A673 (cell line): ENCODE data around the gene FLRT1. TPM values are rescaled to one million over a fixed set of nuclear protein-coding genes. Genes with fewer than 3 reads are reported as not detected.

ENCODE experiments used
- BruUV-seq: library from RNA; stranded (reverse); fragments of 400-500 nt; replicated peaks from 2 replicates; lab custom pipeline; 2021; lab: Mats Ljungman, UMichigan
- CTCF ChIA-PET: fragments of 300-600 bp; sonication (Branson Sonifier 250); formaldehyde crosslinking; loops from one replicate; lab custom pipeline; 2022; ENCODE audit warnings: antibody characterized with exemption; lab: Charles Lee
- POLR2A ChIA-PET: fragments of 300-600 bp; sonication (Branson Sonifier 250); formaldehyde crosslinking; loops from one replicate; lab custom pipeline; 2022; ENCODE audit warnings: antibody characterized with exemption; ENCODE audit not compliant: low non-redundant PET; lab: Charles Lee
- DNase-seq: peaks from one replicate; pipeline ENCODE4 v3.0.0-alpha.2; 2015; ENCODE audit warnings: low spot score
- H3K27ac ChIP-seq: fragments of 200-600 bp; sonication (generic); 2 replicates; pipeline ENCODE4 v1.5.1; 2016; ENCODE audit warnings: mixed run types, low read depth, mild to moderate bottlenecking, mixed read lengths, antibody characterized with exemption, low read length; ENCODE audit not compliant: poor library complexity, severe bottlenecking
- H3K27me3 ChIP-seq: fragments of 200-600 bp; sonication (generic); replicated peaks from 2 replicates; pipeline ENCODE4 v1.6.1; 2017; ENCODE audit warnings: mixed run types, low read depth, mild to moderate bottlenecking, mixed read lengths, antibody characterized with exemption, low read length; ENCODE audit not compliant: insufficient read depth, poor library complexity
- H3K36me3 ChIP-seq: fragments of 200-600 bp; sonication (generic); 2 replicates; pipeline ENCODE4 v1.6.1; 2016; ENCODE audit warnings: mixed run types, mild to moderate bottlenecking, mixed read lengths, antibody characterized with exemption, low read length; ENCODE audit not compliant: insufficient read depth, poor library complexity, severe bottlenecking
- H3K4me1 ChIP-seq: fragments of 200-600 bp; sonication (generic); 2 replicates; pipeline ENCODE4 v1.6.1; 2017; ENCODE audit warnings: mixed run types, mild to moderate bottlenecking, mixed read lengths, antibody characterized with exemption, low read length; ENCODE audit not compliant: insufficient read depth, poor library complexity, severe bottlenecking
- H3K4me3 ChIP-seq: fragments of 200-600 bp; sonication (generic); 2 replicates; pipeline ENCODE4 v1.5.1; 2016; ENCODE audit warnings: low read depth, mixed run types, mild to moderate bottlenecking, mixed read lengths, low read length; ENCODE audit not compliant: poor library complexity, severe bottlenecking
- H3K9me3 ChIP-seq: fragments of 200-600 bp; sonication (generic); 2 replicates; pipeline ENCODE4 v1.6.1; 2016; ENCODE audit warnings: mixed run types, low read depth, mild to moderate bottlenecking, mixed read lengths, antibody characterized with exemption, low read length; ENCODE audit not compliant: poor library complexity, severe bottlenecking
- EZH2 ChIP-seq: fragments of 200-600 bp; sonication (generic); IDR thresholded peaks from 2 replicates; pipeline ENCODE4 v1.6.1; 2017; ENCODE audit warnings: borderline replicate concordance, low read depth, mild to moderate bottlenecking, mixed read lengths, antibody characterized with exemption, low read length; ENCODE audit not compliant: poor library complexity, severe bottlenecking
- intact Hi-C: fragments of 100-400 bp; cut with micrococcal nuclease; formaldehyde crosslinking; loops from one replicate; pipeline ENCODE4 v1.10.0; 2022; ENCODE audit not compliant: unreplicated experiment
- total RNA-seq: library from RNA; stranded (reverse); gene quantifications from 2 replicates; pipeline ENCODE4 v1.2.3, GENCODE V29; 2021
- TF ChIP-seq, protein P1 (sequence below): fragments of 300-800, 200-600 bp; sonication (generic); conservative IDR thresholded peaks from 2 replicates; pipeline ENCODE4 v1.5.1; 2017; ENCODE audit warnings: low read depth, mild to moderate bottlenecking, antibody characterized with exemption, low read length, moderate library complexity, mixed read lengths

FLRT1 gene
- total RNA-seq, 1 experiment from 2014 or later, result 0.45 TPM

DNA sequence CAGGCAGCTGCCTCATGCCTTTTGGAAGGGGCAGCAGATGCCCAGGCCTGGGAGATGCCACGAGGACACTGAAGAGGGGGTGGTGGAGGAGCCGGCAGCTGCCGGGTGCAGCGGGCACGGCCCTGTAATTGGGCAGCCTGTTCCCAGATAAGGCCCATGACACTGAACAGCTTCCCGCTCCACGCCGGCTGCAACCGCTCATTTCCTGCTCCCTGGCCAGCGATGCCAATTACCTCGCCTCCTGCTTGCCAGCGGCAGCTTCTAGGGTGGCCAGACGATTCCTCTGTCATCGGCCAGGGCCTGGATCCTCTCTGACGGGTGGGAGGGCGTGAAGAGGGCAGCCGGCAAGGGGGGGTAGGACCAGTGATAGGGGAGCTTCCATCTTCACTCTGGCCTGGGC is 22.8 kb downstream of the FLRT1 start:
- no TSS peak for BruUV-seq
- intact Hi-C loops, result no loop called here
- H3K27me3 ChIP-seq, result no peaks in the 10 kb centered on the region

DNA sequence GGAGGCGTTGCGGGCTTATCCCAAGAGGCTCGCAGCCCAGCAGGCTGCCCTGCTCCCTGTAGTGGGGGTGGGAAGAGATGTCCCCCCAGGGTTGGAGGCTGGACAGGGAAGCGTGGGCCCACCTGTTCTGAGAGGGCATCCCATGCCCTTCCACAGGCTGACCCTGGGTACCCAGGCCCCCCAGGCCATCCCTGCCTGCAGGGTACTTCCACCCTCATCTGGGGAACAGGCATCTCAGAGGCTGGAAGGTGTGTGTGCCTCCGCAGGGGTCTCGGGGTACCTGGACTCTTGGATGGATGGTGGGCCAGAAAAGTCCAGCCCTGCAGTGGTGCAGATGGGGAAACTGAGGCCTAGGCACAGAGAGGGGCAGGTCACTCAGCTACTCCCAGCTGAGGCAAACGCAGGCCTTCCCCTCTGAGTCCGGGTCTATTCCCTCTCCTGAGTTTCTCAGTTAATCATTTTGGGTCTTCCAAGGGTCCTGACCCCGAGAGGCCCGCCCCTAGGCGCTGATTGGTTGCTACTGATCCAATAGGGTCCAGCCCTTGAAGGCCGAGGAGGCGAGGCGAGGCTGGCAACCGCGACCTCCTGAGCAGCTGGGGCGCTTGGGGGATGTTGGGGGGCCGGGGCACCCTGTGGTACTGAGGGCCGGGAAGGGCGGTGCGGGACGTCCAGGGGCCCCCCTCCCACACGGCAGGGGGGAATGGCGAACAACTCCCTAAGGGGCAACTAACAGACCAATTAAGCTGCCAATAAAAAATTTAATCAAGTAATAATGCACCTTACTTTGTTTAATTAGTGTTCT is 23.8 kb downstream of the FLRT1 start:
- Histone ChIP-seq H3K27ac (no peak overlapping the region), H3K9me3 (no peaks in the 10 kb centered on the region), H3K36me3 (no peaks in the 10 kb centered on the region), H3K27me3 (no peaks in the 10 kb centered on the region), H3K4me1 (peaks cover 32% of the 10 kb centered on the region), H3K4me3 (no peak overlapping the region)
- no peak for TF ChIP-seq EZH2
- TF ChIP-seq, protein P1, sequence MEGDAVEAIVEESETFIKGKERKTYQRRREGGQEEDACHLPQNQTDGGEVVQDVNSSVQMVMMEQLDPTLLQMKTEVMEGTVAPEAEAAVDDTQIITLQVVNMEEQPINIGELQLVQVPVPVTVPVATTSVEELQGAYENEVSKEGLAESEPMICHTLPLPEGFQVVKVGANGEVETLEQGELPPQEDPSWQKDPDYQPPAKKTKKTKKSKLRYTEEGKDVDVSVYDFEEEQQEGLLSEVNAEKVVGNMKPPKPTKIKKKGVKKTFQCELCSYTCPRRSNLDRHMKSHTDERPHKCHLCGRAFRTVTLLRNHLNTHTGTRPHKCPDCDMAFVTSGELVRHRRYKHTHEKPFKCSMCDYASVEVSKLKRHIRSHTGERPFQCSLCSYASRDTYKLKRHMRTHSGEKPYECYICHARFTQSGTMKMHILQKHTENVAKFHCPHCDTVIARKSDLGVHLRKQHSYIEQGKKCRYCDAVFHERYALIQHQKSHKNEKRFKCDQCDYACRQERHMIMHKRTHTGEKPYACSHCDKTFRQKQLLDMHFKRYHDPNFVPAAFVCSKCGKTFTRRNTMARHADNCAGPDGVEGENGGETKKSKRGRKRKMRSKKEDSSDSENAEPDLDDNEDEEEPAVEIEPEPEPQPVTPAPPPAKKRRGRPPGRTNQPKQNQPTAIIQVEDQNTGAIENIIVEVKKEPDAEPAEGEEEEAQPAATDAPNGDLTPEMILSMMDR, result no peak
- ChIA-PET POLR2A (no interaction called here), CTCF (no interaction called here)
- no TSS peak for BruUV-seq
- no peak for DNase-seq
- intact Hi-C loops, result no loop called here

More for the DNA sequence above, 22.8 kb downstream of the FLRT1 start:
- H3K4me3 ChIP-seq, result no peak overlapping the region
- no peaks in the 10 kb centered on the region for H3K36me3 ChIP-seq
- peaks cover 32% of the 10 kb centered on the region for H3K4me1 ChIP-seq
- TF ChIP-seq, protein P1, result no peak
- TF ChIP-seq EZH2, result no peak
- DNase-seq, result no peak
- CTCF ChIA-PET, result no interaction called here
- H3K9me3 ChIP-seq, result no peaks in the 10 kb centered on the region
- no peak overlapping the region for H3K27ac ChIP-seq
- POLR2A ChIA-PET, result no interaction called here

DNA sequence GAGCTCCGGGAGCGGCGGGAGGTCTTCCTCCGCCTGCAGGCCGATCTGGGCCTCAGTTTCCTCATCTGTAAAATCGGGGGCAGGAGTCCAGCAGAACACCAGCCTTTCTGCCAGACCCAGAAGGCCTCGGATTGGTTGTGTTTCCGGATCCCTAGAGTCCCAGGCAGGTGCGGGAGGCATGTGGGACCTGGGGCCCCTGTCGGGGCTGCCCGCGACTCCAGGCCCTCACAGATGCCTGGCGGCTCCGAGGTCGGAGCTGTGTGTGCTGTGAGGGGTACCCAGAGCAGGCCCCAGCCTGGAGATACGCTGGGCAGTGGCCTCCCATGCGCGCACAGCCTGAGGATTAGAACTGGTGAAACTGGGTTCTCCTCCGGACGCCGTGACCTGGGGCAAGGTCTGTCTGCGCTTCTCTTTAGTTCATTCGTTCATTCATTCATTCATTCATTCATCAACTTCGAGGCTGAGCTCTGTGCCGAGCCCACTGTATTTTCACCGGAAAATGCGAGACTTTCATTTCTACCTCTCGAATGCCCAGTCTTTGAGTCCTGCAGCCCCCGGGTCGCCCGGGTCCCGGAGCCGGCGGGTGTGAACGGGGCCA is 24.6 kb downstream of the FLRT1 start:
- DNase-seq, result no peak
- Histone ChIP-seq H3K27ac (no peak overlapping the region), H3K27me3 (no peaks in the 10 kb centered on the region), H3K36me3 (no peaks in the 10 kb centered on the region), H3K4me3 (peak overlapping the region; percentile 46), H3K9me3 (no peaks in the 10 kb centered on the region), H3K4me1 (peaks cover 27% of the 10 kb centered on the region)
- intact Hi-C loops, result no loop called here
- ChIA-PET POLR2A (no interaction called here), CTCF (interaction anchor here (0.6 kb wide), 1 partner anchor 19 kb away, joined by 4 read pairs; no protein-coding TSS in a partner anchor)
- no TSS peak for BruUV-seq
- TF ChIP-seq EZH2, result no peak
- TF ChIP-seq, protein P1, result no peak
